Forelimb muscle (tissue), 1 donor: ENCODE results near the gene CFAP57. TPM values are rescaled to one million over a fixed set of nuclear protein-coding genes. Genes with fewer than 3 reads are reported as not detected.

ENCODE experiments used
- DNase-seq: peaks from one replicate; pipeline ENCODE4 v3.0.0-alpha.2; 2013; ENCODE audit warnings: low read depth
- polyA plus RNA-seq: library from polyadenylated mRNA; unstranded; fragments of 120-200 nt; gene quantifications from one replicate; pipeline ENCODE4 v1.2.1, GENCODE V29; 2013; ENCODE audit not compliant: insufficient read length

Gene CFAP57
- polyA plus RNA-seq, 1 donor, result 0.08 TPM

DNA sequence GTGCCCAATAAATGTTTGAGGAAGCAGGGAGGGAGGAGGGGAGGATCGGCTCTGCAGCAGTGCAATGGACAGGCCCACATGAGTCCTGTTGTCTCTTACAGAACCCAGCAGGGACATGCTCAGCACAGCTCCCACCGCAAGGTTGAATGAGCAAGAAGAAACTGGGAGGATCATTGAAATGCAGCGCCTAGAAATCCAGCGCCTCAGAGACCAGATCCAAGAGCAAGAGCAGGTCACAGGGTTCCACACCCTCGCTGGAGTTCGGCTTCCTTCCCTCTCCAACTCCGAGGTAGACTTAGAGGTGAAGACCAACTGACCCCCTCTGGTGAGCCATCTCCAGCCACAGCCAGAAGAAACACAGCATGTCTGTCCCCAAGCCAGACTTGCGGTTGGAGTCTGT is 81.7 kb downstream of the CFAP57 start:
- no peak for DNase-seq

DNA sequence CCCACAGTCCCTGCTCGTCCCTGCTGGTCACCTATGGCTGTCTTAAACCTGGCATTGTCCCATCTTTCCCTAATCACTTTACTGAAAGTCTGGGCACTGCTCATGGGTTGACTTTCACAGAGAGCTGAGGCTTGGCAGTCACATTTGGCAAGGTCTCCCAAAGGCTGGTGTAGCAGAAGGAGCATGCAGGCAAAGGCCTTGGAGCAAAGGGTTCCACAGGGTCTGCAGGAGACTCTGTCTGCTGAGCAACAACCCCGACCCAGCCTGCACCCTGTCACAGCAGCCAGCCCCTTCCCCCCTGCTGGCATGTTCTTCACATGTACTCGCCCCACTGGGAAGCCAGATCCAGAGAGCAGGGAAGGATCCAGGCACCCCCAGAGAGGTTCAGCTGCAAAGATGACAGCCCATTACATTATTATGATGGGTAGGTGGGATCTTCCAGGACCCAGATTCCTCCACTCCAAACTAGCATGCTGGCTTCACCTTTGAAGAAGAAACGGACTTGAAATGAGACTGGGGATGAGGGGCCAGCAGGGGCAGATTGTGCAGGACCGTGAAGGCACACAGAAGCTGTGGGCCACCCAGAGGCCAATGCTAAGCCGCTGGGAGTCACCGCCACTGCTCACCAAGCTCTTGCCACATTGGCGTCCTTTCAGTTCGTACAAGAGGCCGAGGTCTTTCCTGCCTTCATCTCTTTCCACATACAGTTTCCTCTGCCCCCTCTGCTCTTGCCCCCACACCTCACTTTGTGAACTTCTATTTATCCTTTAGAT is 83.5 kb downstream of the CFAP57 start:
- DNase-seq, result no peak

DNA sequence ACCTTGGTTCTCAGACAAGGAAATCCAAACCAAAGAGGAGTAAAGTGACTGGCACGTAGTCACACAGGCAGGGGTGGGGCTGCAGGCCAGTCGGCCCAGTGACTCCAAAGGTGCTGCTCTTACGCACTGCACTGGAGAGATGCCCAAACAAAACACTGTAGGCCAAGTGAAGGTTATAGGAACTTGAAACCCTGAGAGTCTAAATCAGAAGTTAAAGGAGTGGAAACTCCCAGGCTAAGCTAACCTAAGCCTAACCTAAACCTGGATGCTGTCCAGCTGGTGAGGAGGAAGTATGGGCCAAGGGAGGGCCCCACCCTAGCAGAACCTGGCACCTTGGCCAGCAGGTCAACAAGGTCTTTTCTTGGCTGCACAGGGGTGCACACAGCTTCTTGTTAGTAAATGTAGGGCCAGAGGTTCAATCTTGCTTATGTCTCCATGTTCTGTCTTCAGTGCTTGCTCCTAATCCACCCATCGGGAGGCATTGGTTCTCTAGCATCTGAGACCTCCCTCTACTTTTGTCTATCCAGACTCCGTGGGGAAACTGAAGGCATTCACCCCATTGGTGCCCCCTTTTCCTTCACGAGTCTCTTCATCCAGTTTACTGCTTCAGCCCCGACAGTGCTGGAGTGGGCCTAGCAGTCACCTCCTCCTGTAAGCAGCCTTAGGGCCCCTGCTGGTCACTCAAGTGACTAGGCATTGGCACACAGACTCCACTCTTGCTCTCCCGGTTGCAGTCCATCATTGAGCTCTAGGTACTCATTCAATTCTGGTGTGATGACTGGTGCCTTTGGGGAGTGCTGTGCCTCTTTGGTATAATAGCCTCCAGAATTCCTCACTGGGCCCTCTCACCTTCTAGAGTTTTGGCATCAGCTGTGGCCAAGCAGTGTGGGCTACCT is 84.8 kb downstream of the CFAP57 start:
- DNase-seq, result no peak

DNA sequence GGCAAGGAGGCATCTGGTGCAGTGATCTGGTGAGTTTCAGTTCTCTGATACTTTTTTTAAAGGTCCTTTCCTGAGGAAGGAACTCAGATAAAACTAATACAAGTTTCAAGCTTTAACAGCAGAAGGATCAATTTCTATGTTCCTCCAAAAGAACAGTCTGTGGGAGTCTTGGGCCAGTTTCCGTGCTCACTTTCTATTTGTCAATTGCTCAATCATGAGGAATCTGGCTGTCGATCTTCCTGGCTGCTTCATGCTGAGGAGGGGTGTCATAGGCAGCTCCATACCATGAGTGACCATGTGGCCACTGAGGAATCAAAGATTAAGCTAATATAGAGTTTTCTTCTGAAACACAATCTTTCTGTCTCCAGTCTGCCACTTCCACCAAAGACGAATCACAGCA is 86.2 kb downstream of the CFAP57 start:
- DNase-seq, result no peak

DNA sequence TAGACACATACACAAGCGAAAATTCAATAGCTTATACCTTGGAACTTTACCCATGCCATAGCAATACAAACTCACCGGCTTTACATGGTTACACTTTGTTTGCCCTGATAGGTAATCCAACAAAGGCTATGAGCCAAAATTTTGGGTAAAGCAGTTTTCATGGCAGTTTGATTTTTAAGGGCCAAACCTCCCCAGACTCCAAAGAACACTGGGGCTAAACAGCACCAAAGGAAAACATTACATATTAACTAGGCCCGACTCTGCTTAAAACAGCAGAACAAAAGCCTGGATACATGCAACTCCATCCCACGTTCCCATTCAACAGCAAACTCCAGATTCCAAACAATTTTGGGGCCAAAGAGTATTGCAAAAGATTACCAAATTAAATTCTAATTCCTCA is 93.3 kb downstream of the CFAP57 start:
- DNase-seq, result no peak

GRCh38 chr1:43266881-43267280 is 94.8 kb downstream of the CFAP57 start:
- no peak for DNase-seq

DNA sequence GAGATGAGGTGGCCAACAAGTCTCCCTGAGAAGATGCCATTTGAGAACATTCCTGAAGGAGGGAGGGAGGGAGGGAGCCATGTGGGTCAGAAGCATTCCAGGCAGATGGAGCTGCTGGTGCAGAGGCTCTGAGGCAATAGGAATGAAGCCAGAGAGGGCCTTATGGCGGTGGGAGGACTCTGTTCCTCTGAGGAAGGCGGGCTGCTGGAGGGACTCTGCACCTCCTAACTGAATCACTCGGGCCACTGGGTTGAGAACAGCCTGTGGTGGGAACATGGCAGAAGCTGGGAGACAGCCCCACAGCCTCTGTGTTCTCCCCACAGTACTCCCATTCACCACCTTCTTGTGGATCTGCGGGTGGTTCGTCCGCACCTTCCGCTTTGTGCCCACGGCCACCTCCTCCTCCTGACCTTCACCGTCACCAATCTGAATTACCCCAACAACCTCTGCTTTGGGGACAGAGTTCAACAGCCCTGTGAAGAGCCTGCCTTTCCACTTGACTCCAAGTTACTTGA is 95.2 kb downstream of the CFAP57 start:
- DNase-seq, result no peak

DNA sequence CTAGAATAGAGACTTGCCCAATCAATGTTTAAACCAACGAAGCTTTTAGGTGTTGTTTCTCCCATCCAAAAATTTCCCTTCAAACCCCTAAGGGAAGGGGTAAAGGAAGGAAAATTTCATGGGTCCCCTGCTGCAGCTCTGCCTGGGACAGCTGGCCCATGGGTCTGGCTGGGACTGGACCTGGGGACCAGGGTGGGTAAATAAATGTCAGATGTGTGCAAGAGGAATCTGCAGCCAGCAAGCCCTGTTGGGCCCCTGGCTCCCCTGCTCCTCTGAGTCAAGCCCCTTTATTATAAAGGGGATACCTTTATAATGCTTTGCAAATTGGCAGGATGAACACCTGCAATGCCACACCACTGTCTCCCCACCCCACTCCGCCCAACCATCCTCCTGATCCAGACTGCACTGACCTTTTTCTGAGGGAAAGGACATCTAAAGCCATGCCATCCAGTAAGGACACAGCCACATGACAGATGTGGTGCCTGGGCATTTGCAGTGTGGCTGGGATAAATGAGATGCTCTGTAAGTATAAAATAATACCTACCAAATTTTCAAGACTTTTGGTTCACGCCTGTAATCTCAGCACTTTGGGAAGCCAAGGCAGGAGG is 95.8 kb downstream of the CFAP57 start:
- DNase-seq, result no peak

DNA sequence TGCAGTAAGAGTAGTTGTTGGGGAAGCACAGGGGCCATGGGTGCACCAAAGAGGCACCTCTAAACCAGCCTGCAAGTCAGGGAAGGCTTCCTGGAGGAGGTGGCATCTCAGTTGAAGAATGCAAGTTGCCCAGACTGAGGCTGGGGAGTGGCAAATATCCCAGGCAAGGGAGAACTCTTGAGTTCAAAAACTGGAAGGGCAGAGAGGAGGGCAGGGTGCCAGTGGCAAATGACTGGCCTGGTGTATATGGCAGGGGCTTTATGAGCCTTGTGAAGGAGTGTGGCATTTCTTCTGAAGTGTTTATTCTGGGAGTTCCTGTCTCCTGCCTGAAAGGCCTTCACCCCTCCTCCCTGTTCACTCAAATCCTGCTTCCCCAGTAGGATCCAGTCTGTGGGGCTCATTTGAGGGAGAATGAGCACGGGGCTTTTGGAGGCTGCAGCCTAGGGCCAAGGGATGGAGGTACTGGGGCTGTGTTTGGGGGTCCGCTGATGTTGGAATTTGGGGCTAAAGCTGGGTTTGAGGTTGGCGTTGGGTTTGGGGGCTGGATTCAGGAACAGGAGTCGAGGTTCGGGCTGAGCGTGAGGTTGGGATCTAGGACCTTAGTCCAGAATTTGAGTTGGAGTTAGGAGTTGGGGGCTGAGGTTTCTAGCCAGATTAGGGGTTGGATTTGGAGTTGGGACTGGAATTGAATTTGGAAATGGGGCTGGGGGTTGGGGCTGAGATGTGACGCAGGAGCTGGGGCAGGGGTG is 97.7 kb downstream of the CFAP57 start, which contains the start of gene TMEM125:
TSS of gene TMEM125 (plus strand) at position 357 of the 749 bp plus-strand sequence. CDS start 2,740 bp downstream, outside the sequence.
- no peak for DNase-seq

GRCh38 chr1:43270421-43271095 is 98.4 kb downstream of the CFAP57 start:
- no peak for DNase-seq

- no peak for DNase-seq
Measured at GRCh38 chr1:43271186-43272118, 99.3 kb downstream of the CFAP57 start.

GRCh38 chr1:43272161-43272560 is 100.0 kb downstream of the CFAP57 start:
- DNase-seq, result no peak

DNA sequence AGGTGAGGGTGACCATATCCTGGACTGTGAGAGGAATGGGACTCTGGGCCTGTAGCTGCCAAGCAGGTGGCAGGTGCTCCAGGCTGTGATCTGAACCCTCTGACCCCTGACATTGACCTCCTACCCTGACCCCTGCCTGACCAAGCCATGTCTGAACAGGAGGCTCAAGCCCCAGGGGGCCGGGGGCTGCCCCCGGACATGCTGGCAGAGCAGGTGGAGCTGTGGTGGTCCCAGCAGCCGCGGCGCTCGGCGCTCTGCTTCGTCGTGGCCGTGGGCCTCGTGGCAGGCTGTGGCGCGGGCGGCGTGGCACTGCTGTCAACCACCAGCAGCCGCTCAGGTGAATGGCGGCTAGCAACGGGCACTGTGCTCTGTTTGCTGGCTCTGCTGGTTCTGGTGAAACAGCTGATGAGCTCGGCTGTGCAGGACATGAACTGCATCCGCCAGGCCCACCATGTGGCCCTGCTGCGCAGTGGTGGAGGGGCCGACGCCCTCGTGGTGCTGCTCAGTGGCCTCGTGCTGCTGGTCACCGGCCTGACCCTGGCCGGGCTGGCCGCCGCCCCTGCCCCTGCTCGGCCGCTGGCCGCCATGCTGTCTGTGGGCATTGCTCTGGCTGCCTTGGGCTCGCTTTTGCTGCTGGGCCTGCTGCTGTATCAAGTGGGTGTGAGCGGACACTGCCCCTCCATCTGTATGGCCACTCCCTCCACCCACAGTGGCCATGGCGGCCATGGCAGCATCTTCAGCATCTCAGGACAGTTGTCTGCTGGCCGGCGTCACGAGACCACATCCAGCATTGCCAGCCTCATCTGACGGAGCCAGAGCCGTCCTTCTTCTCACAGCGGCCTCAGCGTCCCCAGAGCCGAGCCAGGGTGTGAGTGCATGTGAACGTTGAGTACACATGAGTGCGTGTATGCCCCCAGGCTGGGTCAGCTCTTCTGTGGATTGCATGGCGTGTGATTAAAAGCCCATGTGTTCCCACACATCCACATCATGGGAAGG is 100.7 kb downstream of the CFAP57 start:
- no peak for DNase-seq

DNA sequence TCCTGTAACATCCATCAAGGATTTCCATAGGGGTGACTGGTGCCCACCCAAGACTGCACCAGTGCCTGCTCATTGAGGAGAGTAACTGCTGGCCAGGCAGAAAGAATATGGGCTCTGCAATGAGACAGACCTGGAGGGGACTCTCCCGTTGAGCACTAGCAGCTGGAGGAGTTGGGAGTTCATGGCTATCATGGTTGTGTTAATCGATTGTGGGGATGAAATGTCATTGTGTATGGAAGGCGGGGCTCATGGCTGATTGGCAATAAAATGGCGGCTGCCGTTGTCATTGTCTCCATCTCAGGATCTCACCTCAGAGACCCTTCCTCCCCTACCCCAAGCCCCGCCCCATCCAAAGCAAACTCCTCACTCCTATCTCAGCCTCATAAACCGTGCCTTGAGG is 101.6 kb downstream of the CFAP57 start:
- DNase-seq, result no peak

GRCh38 chr1:43274125-43274803 is 102.1 kb downstream of the CFAP57 start:
- DNase-seq, result no peak

- no peak for DNase-seq
Measured at GRCh38 chr1:43274804-43275180, 102.7 kb downstream of the CFAP57 start.

DNA sequence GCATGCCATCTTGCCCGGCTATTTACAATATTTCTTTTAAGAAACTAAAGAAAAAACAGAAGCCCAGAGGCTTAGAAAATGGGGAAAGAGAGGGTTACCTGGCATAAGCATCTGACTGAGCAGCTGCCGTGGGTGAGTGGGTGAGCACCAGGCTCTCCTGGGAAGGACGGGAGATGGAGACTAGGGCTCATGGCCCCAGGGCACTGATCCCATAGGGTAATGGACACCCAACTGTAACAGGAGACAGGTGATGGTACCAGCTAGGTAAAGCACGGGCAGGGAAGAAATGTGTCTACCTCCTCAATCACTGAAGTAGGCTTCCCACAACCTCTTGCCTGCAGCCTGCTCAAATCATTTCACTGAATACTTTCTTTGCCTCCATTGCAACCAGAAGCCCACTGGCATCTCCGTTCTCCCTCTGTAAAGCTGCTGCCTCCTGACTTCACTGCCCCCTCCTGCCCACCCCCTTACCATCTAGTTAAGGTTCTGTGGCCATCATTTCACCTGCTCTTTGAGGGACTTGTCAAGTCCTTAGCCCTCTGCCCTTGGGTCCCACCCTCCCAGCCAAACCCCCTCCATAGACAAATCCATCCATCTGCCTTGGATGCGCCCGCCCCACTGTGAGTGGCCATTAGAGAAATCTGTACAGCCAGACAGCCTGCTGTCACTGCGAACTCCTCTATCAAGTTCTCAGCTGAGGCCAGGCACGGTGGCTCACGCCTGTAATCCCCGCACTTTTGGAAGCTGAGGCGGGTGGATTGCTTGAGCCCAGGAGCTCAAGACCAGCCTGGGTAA is 103.9 kb downstream of the CFAP57 start:
- DNase-seq, result no peak
